Endodermal cell (in vitro differentiated cells): ENCODE measurements around the gene CDC42BPB. TPM values are rescaled to one million over a fixed set of nuclear protein-coding genes. Genes with fewer than 3 reads are reported as not detected.
A peak's percentile ranks its signal among the peaks of the same experiment; 100 is the strongest.

Source experiments
- DNase-seq: peaks from one replicate; pipeline ENCODE4 v3.0.0-alpha.2; 2017
- H3K27ac ChIP-seq: 2 replicates; pipeline ENCODE4 v1.5.1; 2013; ENCODE audit warnings: mild to moderate bottlenecking, low read depth, low read length, moderate library complexity
- H3K27me3 ChIP-seq: 2 replicates; pipeline ENCODE4 v1.6.1; 2013; ENCODE audit warnings: mild to moderate bottlenecking, low read length, moderate library complexity; ENCODE audit not compliant: insufficient read depth, control insufficient read depth, poor library complexity, severe bottlenecking
- H3K36me3 ChIP-seq: 2 replicates; pipeline ENCODE4 v1.7.0; 2013; ENCODE audit warnings: mild to moderate bottlenecking, low read length, moderate library complexity; ENCODE audit not compliant: control insufficient read depth, insufficient read depth
- H3K4me1 ChIP-seq: one replicate; pipeline ENCODE4 v1.7.0; 2013; ENCODE audit warnings: low read length; ENCODE audit not compliant: control insufficient read depth, insufficient read depth
- H3K4me3 ChIP-seq: 2 replicates; pipeline ENCODE4 v1.5.1; 2013; ENCODE audit warnings: mild to moderate bottlenecking, low read length, moderate library complexity
- H3K9ac ChIP-seq: 2 replicates; pipeline ENCODE4 v1.6.1; 2013; ENCODE audit warnings: mild to moderate bottlenecking, low read length, moderate library complexity; ENCODE audit not compliant: poor library complexity, severe bottlenecking; ENCODE audit errors: extremely low read depth
- H3K9me3 ChIP-seq: 2 replicates; pipeline ENCODE4 v1.6.1; 2013; ENCODE audit warnings: mild to moderate bottlenecking, low read length, moderate library complexity; ENCODE audit not compliant: control insufficient read depth
- H3K27ac Mint-ChIP-seq: 2 replicates; pipeline ENCODE4 v1.8.0; 2020; ENCODE audit warnings: mixed read lengths
- H3K27me3 Mint-ChIP-seq: 2 replicates; pipeline ENCODE4 v1.8.0; 2021; ENCODE audit warnings: mild to moderate bottlenecking, mixed read lengths; ENCODE audit not compliant: insufficient read depth
- H3K36me3 Mint-ChIP-seq: 2 replicates; pipeline ENCODE4 v1.8.0; 2020; ENCODE audit warnings: low read depth, mixed read lengths
- H3K4me1 Mint-ChIP-seq: 2 replicates; pipeline ENCODE4 v1.8.0; 2020; ENCODE audit warnings: mixed read lengths
- H3K4me3 Mint-ChIP-seq: 2 replicates; pipeline ENCODE4 v1.8.0; 2020; ENCODE audit warnings: mild to moderate bottlenecking, moderate library complexity, mixed read lengths
- H3K9me3 Mint-ChIP-seq: 2 replicates; pipeline ENCODE4 v1.8.0; 2020; ENCODE audit warnings: mild to moderate bottlenecking, mixed read lengths
- CTCF ChIP-seq: fragments of 200-600 bp; sonication (generic); conservative IDR thresholded peaks from 2 replicates; pipeline ENCODE4 v1.5.0; 2021; ENCODE audit warnings: antibody characterized with exemption, mild to moderate bottlenecking
- WGBS, 2 experiments: methylation state at CpG; one replicate each; pipeline versions ENCODE4 v1.1.5 to v1.1.7; 2013; ENCODE audit warnings: missing lambda C conversion rate in 2 of 2, mixed read lengths in 1 of 2; ENCODE audit not compliant: insufficient coverage in 1 of 2, insufficient read length in 1 of 2; 5-methylcytosine and 5-hydroxymethylcytosine counted together
- total RNA-seq, 2 donors: library from RNA; stranded (reverse); fragmentation: NEBNext Ultra II Directional in 1 of 2; extraction: Animal tissue kit (Norgen Biotek cat#: 25700) in 1 of 2; gene quantifications; 2 replicates in 1 of 2; 3 replicates in 1 of 2; pipeline ENCODE4 v1.2.1, GENCODE V29; 2021

CDC42BPB gene
- total RNA-seq, 2 donors from 2014 or later: 120 to 123 TPM

- H3K36me3 Mint-ChIP-seq: peaks cover 28% of the 10 kb centered on the region
- H3K9me3 Mint-ChIP-seq: no peaks in the 10 kb centered on the region
- H3K4me1 Mint-ChIP-seq: no peaks in the 10 kb centered on the region
- H3K9ac ChIP-seq: no peak overlapping the region
- no peak overlapping the region for H3K27ac ChIP-seq
- no peak overlapping the region for H3K27ac Mint-ChIP-seq
- H3K27me3 ChIP-seq: no peaks in the 10 kb centered on the region
- H3K4me3 Mint-ChIP-seq: no peak overlapping the region
- H3K9me3 ChIP-seq: no peaks in the 10 kb centered on the region
- H3K4me1 ChIP-seq: no peaks in the 10 kb centered on the region
- H3K27me3 Mint-ChIP-seq: no peaks in the 10 kb centered on the region
- no peak overlapping the region for H3K4me3 ChIP-seq
- H3K36me3 ChIP-seq: no peaks in the 10 kb centered on the region
- no peak for DNase-seq
- TF ChIP-seq CTCF: no peak
- WGBS, 2 experiments: 89 to 92% methylated on average over 12 to 14 of the region's 14 CpGs
Observed at GRCh38 chr14:102883554-102883953, 173.8 kb downstream of the CDC42BPB start.

GRCh38 chr14:102883089-102883541 is 174.2 kb downstream of the CDC42BPB start:
- peak; percentile 8 for DNase-seq
- Mint-ChIP-seq H3K4me1 (no peaks in the 10 kb centered on the region), H3K36me3 (peaks cover 28% of the 10 kb centered on the region), H3K4me3 (no peak overlapping the region), H3K9me3 (no peaks in the 10 kb centered on the region), H3K27ac (no peak overlapping the region), H3K27me3 (no peaks in the 10 kb centered on the region)
- TF ChIP-seq CTCF: no peak
- no peak overlapping the region for H3K9ac ChIP-seq
- H3K27me3 ChIP-seq: no peaks in the 10 kb centered on the region
- H3K4me3 ChIP-seq: no peak overlapping the region
- H3K36me3 ChIP-seq: no peaks in the 10 kb centered on the region
- WGBS, 2 experiments: 91 to 98% methylated on average over 4 to 5 of the region's 5 CpGs
- no peaks in the 10 kb centered on the region for H3K9me3 ChIP-seq
- no peak overlapping the region for H3K27ac ChIP-seq
- no peaks in the 10 kb centered on the region for H3K4me1 ChIP-seq

Other genes starting within 250 kb of the CDC42BPB start
- gene AMN, start 134.9 kb downstream of the CDC42BPB start, total RNA-seq: 1 to 10 TPM; 1.9 to 3.2 TPM
- not detected for gene LBHD2, start 26.7 kb upstream of the CDC42BPB start, total RNA-seq
- 1 to 10 TPM; 2.5 to 3.6 TPM for gene EXOC3L4, start 37.2 kb upstream of the CDC42BPB start, total RNA-seq
- 10 to 100 TPM; 16.8 to 19.4 TPM for gene TNFAIP2, start 65.9 kb upstream of the CDC42BPB start, total RNA-seq